NT2/D1 (cell line): Measurements from ENCODE around the gene ENDOV.

Experiments used
- SUZ12 ChIP-seq: IDR thresholded peaks from 2 replicates; pipeline ENCODE4 v1.6.1; 2011; ENCODE audit not compliant: insufficient read length, insufficient read depth; ENCODE audit errors: extremely low read depth
- YY1 ChIP-seq: IDR thresholded peaks from 2 replicates; pipeline ENCODE4 v1.6.1; 2011; ENCODE audit not compliant: insufficient read length, insufficient read depth
- ZNF274 ChIP-seq: IDR thresholded peaks from 2 replicates; pipeline ENCODE4 v1.6.1; 2011; ENCODE audit warnings: mild to moderate bottlenecking, low read depth, low read length

DNA sequence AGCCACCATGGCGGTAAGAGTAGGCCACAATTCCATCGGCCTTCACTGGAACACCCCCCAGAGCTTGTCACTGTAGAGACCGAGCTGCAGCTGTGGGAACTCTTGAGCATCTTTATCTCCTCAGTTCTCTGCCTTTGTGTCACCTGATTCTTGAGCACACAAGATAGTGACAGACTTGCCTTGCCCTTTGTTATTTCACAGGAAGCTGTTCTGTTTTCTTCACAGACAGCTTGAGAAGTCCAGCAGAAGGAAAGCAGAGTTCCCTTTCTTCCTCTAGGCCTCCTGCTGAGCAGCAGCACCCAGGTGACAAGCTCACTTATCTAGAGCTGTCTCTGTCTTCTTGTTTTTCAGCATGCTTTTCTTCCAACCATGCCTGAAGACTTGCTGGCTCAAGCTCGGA is 38.4 kb upstream of the ENDOV start:
- TF ChIP-seq ZNF274, result no peak
- TF ChIP-seq SUZ12, result no peak
- no peak for TF ChIP-seq YY1
